GM19328 (cell line): ENCODE measurements around the gene ASPA.
"Not testable (repeated sequence)": the region's sequence is repeated elsewhere in the genome, so short reads cannot be mapped to it uniquely, and the experiment has no call there.

Source experiments
- ATAC-seq: cut with Tn5 transposase; IDR thresholded peaks from one replicate; pipeline ENCODE4 v1.9.1; 2021; ENCODE audit warnings: mild to moderate bottlenecking, moderate library complexity; ENCODE audit not compliant: unreplicated experiment

Gene ASPA

DNA sequence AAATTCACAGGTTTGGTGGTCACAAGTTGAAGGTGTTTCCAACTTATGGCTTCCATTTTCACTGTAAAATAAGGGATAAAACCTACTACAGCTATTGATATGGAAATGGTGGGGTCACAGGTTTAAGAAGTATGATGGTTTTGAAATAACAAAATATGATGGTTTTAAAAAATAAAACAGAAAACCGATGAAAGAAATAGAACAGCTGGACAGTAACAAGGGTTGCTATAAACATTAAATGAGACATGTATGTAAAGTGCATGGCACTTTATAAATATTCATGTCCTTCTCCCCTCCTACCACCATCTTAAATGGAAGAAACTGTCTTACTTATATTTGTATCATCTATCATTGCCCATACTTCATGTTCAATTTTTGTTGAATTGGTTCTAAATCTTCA lies 31.3 kb downstream of the ASPA start:
- ATAC-seq = no peak

DNA sequence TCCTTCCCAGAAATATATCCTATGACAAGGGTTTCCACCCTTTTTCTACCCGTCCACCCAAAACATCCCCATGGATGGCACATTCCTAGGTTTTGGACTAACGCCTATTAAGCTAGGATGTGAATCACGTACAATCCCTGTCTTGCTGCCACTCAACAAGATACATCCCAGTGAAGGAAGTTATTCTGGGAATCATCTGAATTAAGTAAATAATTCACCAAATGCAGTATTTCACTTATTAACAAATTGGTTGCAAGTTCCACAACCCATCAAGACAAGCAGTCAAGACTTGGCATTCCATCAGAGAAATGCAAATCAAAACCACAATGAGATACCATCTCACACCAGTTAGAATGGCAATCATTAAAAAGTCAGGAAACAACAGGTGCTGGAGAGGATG lies 32.1 kb downstream of the ASPA start:
- no peak for ATAC-seq

- ATAC-seq = no peak
Observed at GRCh38 chr17:3510090-3510489, 34.3 kb downstream of the ASPA start.

- no peak for ATAC-seq
Observed at GRCh38 chr17:3511852-3512504, 36.2 kb downstream of the ASPA start.

- ATAC-seq = no peak
Observed at GRCh38 chr17:3512505-3513171, 36.8 kb downstream of the ASPA start.

GRCh38 chr17:3513305-3514035 lies 37.7 kb downstream of the ASPA start:
- ATAC-seq = no peak

GRCh38 chr17:3514167-3514566 lies 38.4 kb downstream of the ASPA start:
- not testable (repeated sequence) for ATAC-seq

GRCh38 chr17:3514873-3515272 lies 39.1 kb downstream of the ASPA start:
- no peak for ATAC-seq

DNA sequence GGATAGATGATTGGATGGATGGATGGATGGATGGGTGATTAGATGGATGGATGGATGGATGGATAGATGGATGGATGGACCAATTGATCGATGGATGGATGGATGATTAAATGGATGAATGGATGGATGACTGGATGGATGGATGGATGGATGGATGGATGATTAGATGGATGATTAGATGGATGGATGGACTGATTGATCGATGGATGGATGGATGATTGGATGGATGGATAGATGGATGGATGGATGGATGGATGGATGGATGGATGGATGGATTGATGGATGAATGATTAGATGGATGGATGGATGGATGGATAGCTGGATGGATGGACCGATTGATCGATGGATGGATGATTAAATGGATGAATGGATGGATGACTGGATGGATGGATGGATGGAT lies 43.7 kb downstream of the ASPA start:
- not testable (repeated sequence) for ATAC-seq

DNA sequence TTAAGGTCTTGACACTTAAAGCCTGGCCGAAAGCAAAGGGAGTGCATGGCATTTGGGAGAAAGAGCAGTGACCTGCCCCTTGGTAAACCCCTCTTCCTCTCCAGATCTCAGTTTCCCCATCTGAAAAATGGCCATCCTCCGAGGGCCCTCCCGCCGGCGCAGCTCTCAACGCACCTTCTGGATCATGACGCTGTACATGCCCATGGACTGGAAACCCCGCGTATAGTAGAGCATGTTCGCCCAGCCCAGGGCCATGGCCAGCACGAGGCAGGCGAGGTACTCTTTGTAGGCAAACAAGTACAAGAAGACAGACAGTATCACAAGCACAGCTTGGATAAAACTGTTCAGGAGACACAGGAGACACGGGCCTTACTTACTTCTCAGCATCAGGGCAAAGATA lies 48.2 kb downstream of the ASPA start:
- no peak for ATAC-seq

DNA sequence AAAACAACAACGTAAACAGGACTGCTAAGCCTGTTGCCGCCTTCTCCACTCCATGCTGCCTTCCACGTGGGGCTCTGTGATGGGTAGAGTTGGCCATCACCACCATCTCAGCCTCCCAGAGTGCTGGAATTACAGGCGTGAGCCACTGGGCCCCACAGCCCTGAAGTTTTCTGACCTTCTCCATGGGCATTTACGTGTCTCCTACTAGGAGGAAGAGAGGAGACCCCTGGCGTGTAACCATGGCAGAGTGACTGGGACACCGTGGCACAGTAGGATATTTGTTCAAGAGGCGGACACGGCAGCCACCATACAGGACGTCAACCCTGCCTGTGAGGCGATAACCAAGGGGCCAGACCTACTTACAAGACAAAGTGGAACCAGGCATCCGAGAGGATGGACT lies 50.7 kb downstream of the ASPA start:
- ATAC-seq = no peak

GRCh38 chr17:3526971-3527370 lies 51.2 kb downstream of the ASPA start:
- no peak for ATAC-seq

DNA sequence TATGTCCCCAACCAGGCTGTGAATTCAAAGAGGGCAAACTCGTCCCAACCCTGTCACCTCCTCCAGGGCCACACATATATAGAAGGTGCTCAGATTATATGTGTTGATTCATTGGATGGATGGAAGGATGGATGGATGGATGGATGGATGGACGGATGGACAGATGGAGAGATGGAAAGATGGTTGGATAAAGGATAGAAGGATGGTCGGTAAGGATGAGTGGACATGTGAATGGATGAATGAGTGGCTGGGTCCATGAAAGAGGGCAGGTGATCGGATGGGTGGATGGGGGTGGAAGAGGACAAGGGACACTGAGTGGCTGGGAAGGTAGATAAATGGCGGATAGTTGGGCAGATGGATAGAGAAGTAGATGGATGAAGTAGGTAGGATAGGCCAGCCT lies 51.7 kb downstream of the ASPA start:
- no peak for ATAC-seq

DNA sequence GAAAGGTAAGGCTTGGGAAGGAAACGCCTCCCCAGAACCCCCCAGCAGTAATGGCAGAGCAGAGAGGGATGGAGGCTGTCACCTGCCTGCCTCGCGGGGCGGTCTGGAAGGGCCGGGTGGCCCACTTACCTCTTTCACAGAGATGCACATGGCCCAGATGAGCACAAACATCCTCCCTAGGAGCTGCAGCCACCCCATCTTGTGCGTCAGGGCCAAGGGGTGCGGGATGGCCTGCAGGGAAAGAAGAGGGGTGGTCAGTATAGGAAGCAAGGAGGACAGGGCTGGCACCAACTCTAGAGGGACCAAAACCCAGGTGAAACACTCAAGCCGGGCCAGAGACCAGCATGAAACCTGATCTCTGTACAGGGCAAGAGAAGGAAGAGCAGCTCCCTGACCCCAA lies 52.1 kb downstream of the ASPA start:
- ATAC-seq = no peak

GRCh38 chr17:3528403-3528851 lies 52.6 kb downstream of the ASPA start:
- no peak for ATAC-seq

DNA sequence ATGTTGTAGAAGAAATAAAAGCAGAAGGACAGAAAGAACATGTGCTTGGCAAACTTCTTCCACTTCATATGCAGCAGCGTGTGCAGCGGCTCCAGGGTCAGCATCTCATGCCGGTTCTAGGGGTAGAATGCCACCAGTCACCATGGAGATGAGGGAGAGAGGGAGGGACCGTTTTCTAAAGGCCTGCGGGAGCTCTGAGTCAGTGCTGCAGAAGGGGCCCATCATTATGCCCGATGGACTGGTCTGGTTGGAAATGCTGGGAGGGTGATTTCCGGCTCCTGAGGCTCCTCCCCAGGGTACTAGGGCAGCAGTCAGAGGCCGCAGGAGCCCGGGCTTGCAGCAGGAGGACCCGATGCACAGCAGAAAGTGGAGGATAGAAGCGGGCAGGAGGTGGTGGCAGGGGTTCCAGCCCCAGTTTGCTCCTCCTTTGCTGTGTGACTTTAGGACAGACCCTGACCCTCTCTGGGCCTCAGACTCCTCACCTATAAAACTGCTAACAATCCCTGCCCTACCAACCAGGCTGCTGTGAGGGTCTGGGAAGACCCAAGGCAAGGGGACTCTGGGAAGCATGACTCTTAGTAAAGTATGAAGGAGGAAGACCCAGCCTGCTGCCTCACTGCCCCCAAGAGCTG lies 53.2 kb downstream of the ASPA start:
- ATAC-seq = no peak

DNA sequence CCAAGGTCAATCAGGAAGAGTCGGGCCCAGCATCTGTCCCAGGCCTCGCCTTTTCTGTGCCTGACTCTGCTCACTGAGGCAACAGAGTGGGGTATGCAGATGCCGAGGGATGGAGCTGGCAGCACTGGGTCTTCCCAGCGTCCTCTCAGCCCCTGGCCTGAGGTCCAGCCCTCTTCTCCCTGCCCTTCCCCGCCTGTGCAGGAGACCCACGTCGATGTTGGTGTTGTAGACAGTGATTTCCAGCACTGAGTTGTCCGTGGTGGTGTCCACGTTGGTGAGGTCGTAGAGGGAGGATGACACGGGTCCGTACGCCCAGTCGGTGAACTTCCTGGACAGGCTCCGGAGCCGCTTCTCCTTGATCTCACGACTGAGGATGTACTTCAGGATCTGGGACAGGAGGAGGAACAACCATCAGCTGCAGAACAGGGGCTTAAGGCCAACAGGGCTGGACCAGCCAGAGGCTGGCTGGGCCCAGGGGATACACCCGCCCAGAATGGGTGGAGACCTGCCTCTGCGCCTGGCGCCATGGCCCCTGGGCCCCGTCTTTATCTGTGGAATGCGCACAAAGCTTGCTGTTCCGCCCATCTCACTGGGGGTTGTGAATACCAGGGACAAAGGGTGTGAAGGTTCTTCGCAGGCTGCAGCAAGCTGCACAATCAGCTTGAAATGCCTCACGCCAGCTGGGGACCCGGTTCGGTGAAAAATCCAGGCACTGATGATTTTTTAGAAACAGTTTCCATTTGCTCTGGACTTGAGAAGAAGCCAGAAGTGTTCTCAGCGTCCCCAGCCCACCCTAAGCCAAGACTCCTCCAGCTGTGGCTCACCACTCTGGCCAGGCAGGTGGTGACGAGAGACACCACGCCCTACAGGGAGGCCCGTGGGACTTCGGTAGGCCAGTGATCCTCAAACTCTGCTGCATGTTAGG lies 54.3 kb downstream of the ASPA start:
- no peak for ATAC-seq

DNA sequence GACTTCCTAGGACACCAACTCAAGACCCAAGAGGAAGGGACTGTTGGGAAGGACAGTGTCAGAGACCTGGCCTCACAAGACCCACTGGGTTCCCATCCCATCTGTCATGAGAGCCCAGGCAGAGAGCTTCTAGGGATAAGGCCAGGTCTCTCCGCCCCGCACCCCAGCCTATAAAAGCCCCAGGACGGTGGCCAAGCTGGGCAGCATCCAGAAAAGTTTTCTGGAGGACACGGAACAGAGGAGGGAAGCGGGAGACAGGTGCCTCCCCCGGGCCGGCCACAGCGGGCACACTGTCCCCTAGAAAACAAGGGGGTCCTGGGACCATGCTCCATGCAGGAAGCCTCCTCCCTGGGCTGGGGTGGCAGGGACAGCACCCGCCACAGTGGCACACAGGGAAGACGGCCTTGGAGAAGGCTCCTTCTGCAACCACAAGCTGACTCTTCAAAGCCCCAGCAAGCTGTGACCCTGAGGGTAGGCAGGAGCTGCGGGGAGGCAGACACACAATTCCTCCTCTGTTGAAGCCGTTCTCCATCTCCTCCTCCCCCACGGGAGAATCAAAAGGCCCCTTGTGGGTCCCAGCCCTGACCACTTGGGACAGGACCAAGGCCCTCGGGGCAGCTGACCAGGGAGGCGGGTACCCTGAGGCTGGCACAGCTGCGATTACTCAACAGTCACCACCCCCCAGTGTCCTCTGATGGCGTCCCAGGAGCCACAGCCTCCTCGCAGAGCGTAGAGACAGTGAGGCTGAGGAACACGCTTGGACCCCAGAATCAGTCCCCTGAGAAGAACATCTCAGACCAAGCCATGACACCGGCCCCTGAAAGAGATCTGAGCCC lies 55.7 kb downstream of the ASPA start:
- no peak for ATAC-seq

- no peak for ATAC-seq
Observed at GRCh38 chr17:3532106-3532858, 56.5 kb downstream of the ASPA start.
